GM20431 (cell line): ENCODE measurements around the gene TRIAP1.
"Not testable (repeated sequence)": the region's sequence is repeated elsewhere in the genome, so short reads cannot be mapped to it uniquely, and the experiment has no call there.

Source experiments
- in situ Hi-C: fragments of 300-500 bp; cut with MseI, MboI; formaldehyde crosslinking; loops from one replicate; pipeline ENCODE4 v1.15.0; 2020; ENCODE audit warnings: low sequenced_read_pairs; ENCODE audit not compliant: unreplicated experiment

Gene TRIAP1

DNA sequence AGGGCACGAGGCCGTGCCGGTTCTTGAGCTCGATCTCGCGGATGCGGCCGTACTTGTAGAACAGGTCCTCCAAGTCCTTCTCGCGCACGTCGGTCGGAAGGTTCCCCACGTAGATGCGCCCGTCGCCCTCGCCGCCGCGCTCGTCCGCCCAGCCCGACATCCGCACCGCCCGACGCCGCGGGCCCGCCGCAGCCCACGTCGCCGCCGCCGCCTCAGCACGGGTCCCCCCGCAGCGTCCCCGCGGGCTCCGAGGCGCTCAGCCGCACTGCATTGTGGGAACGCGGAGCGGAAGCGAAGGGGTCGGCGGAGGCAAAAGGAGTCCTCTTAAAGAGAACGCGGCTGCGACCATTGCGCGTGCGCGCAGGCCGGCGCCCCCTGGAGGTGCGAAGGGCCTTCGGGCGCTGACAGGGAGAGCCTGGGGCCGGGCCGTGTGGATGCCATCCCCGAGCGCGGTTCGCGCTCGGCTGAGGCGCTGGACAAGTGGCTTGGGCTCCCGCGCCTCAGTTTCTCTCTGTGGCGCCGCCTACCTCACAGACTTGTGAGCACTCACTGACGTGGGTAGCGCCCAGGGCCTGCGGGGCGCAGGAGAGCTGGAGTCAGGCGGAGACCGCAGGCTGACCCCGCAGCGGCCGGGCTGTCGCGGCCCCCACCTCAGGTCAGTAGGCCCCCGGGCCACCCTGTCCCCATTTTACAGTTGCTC is 23.4 kb upstream of the TRIAP1 start, which contains the start of gene SRSF9:
Gene SRSF9 (minus strand): TSS at position 299 of the 700 bp plus-strand sequence. CDS start 139 bp downstream, at position 160.
- in situ Hi-C loops, result no loop called here

DNA sequence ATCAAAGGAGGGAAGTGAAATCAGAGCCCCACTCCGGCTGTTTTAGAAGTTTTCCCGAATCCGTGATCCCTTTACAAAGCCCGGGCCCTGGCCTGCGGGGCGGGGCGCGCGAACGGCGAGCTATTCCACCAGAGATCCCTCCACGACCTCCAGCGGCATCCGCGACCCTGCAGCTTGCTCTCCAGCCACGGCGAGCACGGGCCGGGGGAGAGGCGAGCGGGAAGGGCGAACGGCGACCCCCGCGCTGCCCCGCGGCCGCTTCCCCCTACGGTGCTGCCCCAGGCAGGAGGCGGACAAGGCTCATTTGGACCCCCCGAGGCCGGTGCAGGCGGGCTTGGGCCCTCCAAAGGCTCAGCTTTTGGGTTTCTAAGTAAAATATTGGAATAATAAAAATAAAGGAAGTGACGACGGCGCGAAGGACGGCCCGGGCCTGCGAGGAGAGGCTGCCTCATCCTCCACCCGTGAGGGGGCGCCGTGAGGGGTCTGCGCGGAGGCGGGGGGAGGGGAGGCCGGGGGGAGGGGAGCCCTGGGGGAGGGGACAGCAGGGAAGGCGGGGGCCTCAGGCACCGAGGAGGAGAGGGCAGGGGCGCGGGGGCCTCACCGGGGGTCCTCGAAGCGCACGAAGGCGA is 22.8 kb upstream of the TRIAP1 start:
- in situ Hi-C loops, result no loop called here

DNA sequence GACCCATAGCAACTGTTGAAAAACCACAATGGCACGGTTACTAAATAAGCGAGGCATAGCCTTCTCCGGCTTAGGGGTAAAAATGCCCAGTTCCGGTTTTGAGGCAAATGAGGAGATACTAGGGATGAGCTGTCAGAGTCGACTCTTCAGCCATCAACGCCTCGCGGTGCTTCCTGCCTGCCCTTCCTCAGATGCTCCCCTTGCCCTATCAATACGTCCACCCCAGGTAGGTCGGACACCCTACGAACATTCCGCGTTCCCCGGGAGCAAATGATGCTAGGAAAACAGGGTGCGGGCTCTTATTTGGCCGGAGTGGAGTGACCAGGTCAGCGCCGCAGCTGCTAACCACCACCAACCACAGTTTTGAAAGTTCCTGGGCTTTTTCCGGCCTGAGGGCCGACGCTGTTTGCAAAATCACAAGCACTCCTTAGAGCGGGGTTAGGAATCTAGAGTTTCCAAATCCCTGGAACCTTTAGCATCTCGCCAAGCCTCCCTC is 22.2 kb upstream of the TRIAP1 start:
- in situ Hi-C loops, result no loop called here

DNA sequence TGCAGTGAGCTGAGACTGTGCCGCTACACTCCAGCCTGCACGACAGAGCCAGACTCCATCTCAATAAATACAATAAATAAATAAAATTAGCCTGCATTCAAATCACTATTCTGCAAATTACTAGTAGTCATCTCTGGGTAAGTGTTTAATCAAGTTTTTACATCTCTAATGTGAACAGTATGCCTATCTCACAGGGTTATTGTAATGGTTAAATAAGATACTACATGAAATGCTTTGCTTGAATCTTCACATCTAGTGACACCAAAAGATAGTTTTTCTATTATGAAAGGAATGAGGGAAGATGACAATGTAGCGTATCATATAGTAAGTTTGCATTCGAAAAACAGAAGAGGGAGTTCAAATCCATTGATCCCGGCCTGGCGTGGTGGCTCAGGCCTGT is 21.3 kb upstream of the TRIAP1 start:
- in situ Hi-C loops, result no loop called here

- in situ Hi-C loops, result no loop called here
These were observed 20.6 kb upstream of the TRIAP1 start for GRCh38 chr12:120466560-120467315.

DNA sequence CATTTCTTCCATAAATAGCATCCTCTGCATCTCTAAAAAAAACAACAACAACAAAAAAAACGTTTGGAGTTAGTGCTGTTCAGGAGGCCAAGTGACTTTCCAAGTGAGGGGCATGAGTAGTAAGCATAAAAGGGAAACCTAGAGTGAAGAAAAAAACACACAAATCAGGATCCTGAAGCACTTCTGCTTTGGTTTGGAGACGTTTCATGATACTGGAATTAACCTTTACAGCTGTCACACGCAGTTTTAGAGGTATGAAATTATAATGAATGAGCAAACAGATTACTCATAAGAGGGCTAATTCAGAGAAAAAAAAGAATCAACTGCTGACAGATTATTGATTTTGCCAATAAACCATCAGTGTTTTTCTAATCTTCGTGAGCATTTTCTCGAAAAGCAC is 19.6 kb upstream of the TRIAP1 start:
- in situ Hi-C loops, result no loop called here

DNA sequence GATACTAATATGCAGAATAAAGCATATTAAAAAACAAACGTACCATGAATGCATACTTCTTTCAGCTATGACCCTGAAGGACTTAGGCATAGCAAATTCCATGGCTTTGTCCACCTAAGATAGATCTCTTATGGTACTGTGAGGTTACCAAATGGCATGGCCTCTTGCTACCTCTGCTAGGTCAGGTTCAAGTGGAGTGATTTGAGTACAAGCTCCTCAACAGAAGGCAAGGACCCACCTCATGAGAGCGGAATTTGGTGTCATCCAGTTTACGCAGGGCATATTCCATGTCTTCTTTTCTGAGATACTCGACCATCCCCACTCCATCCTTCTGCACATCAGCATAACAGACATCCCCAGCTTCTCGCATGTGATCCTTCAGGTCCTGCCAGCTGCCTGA is 17.5 kb upstream of the TRIAP1 start:
- in situ Hi-C loops, result no loop called here

GRCh38 chr12:120462099-120462640 is 16.0 kb upstream of the TRIAP1 start:
- in situ Hi-C loops, result no loop called here

GRCh38 chr12:120460157-120460556 is 14.0 kb upstream of the TRIAP1 start:
- in situ Hi-C loops, result no loop called here

- in situ Hi-C loops, result no loop called here
These were observed 10.9 kb upstream of the TRIAP1 start for GRCh38 chr12:120457133-120457532.

GRCh38 chr12:120455302-120455701 is 9.1 kb upstream of the TRIAP1 start:
- in situ Hi-C loops, result no loop called here

- in situ Hi-C loops, result no loop called here
These were observed 7.8 kb upstream of the TRIAP1 start for GRCh38 chr12:120453977-120454376.

GRCh38 chr12:120453060-120453750 is 7.0 kb upstream of the TRIAP1 start:
- in situ Hi-C loops, result no loop called here

DNA sequence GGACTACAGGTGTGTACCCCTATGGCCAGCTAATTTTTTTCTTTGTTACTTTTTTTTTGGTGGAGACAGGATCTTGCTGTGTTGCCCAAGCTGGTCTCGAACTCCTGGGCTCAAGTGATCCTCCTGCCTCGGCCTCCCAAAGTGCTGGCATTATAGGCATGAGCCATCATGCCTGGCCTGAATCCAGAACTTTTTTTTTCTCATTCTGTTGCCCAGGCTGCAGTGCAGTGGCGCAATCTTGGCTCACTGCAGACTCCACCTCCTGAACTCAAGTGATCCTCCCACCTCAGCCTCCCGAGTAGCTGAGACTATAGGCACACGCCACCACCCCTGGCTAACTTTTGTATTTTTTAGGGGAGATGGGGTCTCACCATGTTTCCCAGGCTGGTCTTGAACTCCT is 6.3 kb upstream of the TRIAP1 start:
- in situ Hi-C loops, result not testable (repeated sequence)

DNA sequence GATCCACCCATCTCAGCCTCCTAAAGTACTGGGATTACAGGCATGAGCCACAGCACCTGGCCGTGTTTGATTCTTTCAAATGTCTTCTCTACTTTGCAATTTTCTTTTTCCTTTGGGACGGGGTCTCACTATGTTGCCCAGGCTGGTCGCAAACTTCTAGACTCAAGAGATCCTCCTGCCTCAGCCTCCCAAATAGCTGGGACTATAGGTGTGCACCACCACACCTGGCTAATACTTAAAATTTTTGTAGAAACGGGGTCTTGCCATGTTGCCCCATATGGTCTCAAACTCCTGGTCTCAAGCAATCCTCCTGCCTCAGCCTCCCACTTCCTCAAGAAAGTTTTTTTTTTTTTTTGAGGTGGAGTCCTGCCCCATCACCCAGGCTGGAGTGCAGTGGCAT is 1.8 kb upstream of the TRIAP1 start:
- in situ Hi-C loops, result no loop called here

DNA sequence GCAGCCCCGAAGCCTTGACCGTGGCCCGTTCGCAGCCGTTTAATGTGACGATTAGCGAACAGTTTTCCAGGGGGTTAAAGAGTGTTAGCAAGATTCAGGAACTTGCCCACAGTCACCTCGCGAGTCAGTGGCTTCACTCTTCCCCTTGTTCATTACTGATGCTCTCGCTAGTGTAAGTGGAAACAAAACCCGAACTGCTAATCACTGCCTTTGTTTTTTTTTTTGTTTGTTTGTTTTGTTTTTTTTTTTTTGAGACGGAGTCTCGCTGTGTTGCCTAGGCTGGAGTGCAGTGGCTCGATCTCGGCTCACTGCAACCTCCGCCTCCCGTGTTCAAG is 627 bp upstream of the TRIAP1 start:
- in situ Hi-C loops, result not testable (repeated sequence)

- in situ Hi-C loops, result no loop called here
These were observed 1.5 kb downstream of the TRIAP1 start for GRCh38 chr12:120444676-120445075.

GRCh38 chr12:120439646-120440247 is 6.4 kb downstream of the TRIAP1 start:
- in situ Hi-C loops, result no loop called here

DNA sequence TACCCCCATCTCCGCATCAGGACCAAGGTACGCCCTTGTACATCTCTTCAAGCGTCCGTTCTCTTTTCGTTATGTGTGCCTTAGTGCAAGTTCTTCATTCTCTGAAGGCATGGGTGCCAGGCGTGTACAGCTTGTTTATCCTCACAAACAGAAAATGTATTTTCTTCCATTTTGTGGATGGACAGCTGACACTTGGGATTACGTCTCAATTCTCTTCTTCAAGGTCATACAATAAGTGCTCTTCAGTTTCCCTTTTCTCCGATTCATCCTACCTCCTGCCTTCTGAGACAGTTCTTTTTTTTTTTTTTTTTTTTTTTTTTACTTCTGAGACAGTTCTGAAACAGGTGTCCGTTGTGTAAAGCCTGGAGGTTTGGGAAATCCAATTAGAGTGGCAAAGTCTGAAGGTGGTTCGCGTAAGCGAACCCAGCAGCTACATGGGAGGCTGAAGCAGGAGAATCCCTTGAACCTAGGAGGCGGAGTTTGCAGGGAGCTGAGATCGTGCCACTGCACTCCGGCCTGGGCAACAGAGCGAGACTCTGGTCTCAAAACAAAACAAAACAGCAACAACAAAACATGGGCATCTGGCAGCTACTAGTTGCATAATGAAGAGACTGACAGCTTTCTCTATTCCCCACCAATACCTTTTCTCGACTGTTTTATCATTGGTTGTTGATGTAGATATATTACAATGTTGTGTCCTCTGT is 7.5 kb downstream of the TRIAP1 start:
- in situ Hi-C loops, result no loop called here
